IPS DF 4.7 (cell line): ENCODE measurements around the gene TBKBP1.
"Not testable (repeated sequence)": the region's sequence is repeated elsewhere in the genome, so short reads cannot be mapped to it uniquely, and the experiment has no call there.

Experiments used
- DNase-seq: peaks from one replicate; pipeline ENCODE4 v3.0.0-alpha.2; 2013; ENCODE audit warnings: low spot score; ENCODE audit errors: extremely low read depth

The TBKBP1 gene

DNA sequence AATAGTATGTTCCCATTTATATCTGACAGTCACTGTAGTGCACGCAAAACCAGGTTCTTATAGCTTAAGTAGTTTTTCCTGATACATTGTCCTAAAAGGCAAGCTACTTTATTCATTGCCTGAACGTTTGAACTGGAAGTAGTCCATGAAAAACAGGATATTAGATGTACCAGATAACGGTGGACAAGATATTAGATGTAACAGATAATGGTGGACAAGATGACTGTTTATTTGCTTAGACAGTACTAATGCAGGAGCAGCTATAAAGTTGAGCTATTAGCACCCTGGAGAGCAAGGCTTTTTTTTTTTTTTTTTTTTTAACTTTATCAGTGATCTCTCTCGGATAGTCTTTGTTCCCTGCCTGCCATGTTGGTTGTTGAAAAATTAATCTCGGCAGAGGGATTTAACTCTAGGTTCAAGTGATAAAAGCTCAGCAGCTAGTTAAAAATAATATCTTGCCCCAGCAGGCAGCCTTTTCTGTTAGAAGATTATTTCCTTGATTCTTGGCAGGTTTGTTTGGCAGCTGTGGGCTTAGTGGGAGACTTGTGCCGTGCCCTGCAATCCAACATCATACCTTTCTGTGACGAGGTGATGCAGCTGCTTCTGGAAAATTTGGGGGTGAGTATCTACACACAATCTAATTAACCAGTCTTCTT lies 17.3 kb upstream of the TBKBP1 start:
- no peak for DNase-seq

GRCh38 chr17:47678196-47678595 lies 15.8 kb upstream of the TBKBP1 start:
- DNase-seq = no peak

DNA sequence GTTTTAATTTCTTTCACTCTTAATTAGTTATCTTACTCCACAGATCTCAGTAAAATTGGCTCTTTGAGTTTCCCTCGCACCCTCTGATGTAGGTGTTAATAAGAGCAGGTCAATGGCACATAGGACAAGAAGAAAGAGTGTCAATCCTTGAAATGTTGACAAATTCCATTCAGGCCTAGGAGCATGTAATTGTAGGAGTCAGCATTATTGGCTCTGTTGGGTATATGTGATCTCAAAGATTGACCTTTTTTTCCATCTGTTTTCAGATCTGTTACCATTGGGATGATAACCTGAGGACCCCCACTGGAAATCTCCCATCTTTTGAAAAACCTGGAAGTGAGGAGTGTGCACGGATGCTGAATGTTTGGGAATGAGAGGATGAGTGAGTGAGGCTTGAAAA lies 11.8 kb upstream of the TBKBP1 start:
- no peak for DNase-seq

DNA sequence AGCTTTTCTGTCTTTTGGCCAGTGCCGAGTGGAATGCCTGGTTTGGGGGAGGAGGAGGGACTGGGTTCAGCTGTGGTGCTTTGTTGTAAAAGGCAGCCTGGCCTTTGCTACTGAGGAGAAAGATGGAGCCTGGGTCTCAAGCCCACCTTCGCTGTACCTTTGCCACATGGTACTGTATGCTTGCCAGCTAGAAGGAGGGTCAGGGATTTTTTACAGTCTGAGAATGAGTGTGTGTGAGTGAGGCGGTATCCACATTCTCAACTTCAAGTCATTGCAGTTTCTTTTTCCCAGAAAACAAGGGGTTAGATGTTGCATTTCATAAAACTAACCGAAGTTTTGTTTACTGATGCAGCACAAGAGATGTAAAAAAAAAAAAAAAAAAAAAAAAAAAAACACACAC lies 11.2 kb upstream of the TBKBP1 start:
- not testable (repeated sequence) for DNase-seq

DNA sequence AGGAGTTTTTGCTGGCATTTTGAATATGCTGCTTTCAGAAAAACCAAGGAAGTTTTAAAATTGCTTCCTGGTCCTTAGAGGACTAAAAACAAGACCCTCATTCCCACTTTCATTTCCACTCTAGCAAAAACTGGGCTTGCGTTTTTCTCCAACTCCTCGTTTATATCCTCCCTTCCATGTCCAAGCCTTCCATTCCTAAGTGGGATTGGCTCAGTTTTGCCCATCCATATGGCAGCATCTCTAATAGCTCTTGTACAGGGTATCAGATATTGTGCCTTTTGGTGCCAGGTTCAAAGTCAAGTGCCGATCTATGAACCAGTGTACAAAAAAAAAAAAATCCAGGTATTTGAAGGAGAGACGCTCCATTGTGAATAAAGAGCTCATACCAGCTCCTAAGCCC lies 9.9 kb upstream of the TBKBP1 start:
- DNase-seq = no peak

GRCh38 chr17:47684535-47685193 lies 9.3 kb upstream of the TBKBP1 start:
- no peak for DNase-seq

GRCh38 chr17:47685556-47686275 lies 8.2 kb upstream of the TBKBP1 start:
- DNase-seq = no peak

- no peak for DNase-seq
Observed at GRCh38 chr17:47686276-47686635, 7.7 kb upstream of the TBKBP1 start.

GRCh38 chr17:47686664-47687327 lies 7.2 kb upstream of the TBKBP1 start:
- no peak for DNase-seq

DNA sequence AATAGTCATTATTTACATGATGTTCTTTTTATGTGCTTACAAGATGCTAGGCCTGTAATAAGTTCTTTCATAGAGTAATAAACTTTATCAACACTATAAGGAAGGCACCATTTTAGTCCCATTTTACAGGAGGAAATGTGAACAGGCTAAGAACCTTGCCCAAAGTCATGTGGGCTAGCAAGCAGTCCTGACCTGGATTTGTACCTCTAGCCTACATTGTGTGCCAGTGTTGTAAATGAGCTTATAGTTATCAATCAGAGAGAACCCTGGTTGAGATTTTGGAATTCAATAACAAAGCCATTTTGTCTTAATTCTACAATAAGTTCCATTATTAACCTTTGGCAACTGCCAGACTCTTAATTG lies 6.7 kb upstream of the TBKBP1 start:
- DNase-seq = no peak

- no peak for DNase-seq
Observed at GRCh38 chr17:47687748-47688147, 6.2 kb upstream of the TBKBP1 start.

GRCh38 chr17:47690121-47690520 lies 3.8 kb upstream of the TBKBP1 start:
- no peak for DNase-seq

DNA sequence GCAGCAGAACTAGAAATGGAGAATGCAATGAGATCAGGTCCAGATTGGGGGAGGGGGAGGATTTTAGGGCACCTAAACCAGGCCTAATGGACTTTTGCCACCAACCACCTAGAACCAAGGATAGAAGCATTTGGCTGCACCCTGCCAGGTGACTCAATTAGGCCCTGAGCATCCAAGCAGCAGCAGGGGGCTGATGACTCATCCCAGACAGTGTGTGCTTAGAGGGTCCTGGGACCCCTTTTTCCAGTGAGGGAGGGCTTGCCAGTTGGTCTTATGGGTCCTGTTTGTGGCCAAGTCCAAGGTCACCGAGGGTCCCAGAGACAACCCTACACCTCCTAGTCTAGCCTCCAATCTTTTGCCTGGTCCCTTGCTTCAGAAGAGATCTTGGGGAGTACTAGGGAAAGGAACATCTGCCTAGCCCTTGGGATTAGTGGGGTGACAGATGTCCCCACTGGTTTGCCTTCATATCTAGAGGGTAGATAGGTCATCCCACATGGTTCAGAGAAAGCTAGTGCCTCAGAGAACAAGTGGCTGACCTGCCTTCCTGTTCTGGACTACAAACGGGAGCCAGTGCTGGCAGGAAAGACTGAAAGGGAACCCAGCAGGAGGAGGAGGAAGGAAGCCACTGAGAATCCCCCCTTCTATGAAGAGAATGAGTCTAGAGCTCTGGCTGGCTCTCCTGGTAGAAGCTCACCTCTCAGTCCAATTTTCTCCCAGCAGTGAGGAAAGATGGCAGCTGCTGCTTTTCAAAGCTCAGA lies 1.6 kb upstream of the TBKBP1 start:
- DNase-seq = no peak

DNA sequence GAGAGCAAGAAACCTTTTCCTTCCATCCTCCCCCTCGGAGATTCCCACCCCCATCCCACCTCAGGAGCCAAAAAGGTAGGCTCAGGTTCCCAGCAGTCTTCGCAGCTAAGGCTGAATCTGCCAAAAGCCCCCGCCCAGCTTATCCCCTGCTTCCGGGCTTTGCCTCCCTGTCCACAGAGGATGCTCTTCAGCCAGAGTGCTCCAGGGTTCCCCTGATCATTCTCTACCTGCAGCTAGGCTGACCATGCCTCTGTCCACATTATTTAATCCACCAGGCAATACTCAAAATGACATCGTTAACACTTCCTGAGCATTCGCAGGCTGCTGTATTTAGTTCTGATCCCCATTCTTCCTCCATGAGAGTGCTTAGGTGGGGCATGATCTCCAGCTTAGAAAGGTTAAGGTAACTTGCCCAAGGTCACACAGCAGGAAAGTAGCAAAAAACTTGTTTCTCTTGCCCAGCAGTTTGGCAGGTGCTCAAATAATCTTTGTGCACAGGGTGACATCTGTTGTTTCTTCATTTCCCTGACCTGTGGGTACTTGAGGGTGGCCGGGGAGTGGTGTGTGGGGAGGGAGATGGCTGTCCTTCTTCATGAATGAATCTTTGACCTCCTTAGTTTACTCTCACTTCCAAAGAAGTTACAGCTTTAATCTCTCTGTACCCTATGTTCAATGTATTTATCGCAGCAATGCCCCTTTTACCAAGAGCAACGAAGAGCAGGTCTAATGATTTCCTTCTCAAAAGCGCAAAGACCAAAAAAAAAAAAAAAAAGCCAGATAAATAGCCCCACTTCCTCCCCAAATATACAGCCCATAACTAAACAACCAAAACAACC lies 848 bp upstream of the TBKBP1 start:
- DNase-seq = no peak

DNA sequence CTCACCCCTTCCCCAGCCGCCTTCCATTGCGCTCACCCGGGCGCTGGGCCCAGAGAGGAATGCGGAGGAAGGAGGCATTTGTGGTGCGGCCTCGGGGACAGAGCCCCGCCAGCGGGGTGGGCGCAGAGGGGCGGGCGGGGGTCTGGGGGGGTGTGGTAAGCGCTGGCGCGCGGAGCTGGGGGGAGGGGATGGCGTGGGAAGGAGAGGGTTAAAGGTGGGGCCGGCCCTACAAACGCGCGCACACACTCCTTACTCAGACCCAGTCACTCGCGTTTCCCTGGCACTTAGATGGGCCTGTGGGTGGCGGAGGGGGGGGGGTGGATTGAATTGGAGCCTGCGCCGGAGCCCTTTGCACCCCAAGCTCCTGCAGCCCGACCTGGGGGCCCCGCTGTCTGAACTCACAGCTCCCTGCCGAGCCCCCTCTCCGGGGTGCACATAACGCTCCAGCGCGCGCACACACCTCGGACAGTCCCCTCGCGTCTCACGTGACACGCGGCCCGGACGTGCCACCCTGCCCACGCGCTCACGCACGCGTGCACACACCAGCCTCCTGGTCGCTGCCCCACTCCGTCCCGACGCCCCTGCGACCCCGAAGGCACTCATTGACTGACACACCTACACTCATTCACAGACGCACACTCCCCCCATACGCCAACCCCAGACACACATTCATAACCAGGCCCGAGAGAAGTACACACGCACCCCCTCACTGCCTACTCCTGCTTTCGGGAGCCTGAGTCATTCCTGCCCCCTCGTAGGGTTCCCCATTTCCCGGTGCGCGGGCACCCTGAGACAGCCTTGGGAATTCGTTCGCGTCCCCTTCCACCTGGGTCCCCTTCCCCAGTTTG lies 844 bp downstream of the TBKBP1 start:
- no peak for DNase-seq

- no peak for DNase-seq
Observed at GRCh38 chr17:47695429-47696376, 1.7 kb downstream of the TBKBP1 start.

DNA sequence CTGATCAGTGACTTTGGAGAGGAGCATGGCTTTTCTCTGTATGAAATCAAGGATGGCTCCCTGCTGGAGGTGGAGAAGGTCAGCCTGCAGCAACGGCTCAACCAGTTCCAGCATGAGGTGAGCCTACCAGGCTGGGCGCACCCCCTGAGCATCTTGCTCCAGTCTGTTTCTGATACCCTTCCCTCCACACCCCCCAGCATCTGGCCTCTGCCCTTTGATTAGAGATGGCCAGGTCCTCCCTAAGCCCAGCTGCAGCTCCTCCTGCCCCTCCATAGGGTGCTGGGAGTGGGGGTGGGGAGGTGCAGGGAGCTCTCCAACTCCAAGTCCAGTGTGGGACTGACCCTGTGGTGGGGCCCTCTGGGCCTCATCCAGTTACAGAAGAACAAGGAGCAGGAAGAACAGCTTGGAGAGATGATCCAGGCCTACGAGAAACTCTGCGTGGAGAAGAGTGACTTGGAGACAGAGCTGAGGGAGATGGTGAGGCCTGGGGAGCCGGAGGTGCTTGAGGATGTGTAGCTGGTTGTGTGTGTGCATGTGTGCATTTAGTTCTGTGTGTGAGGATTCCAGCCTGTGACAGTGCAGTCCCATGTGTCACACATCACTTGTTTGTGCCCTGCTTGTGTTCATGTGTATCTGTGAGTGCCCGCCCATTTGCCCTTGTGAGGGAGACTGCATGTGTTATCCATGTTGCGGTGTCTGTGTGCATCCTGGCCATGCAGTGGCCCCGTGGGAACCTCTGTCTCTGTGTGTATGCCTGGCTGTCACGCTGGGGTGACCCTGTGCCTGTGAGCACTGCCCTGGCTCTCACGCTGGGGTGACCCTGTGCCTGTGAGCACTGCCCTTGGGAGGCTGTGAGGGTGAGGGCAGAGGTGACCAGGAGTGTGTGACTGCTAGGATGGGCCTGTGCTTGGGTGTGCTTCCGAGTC lies 3.0 kb downstream of the TBKBP1 start:
- DNase-seq = no peak
